Subcutaneous preadipocyte (primary cell): ENCODE results near the gene RPS8. TPM values are rescaled to one million over a fixed set of nuclear protein-coding genes. Genes with fewer than 3 reads are reported as not detected.

Source experiments
- small RNA-seq: library from RNA; depleted of rRNA; stranded (forward); fragments of <200 nt; gene quantifications from one replicate; pipeline ENCODE3, GENCODE V24; 2012
- total RNA-seq: library from RNA; depleted of rRNA; stranded (reverse); fragments of >200 nt; gene quantifications from 2 replicates; pipeline ENCODE4 v1.2.3, GENCODE V29; 2012

The RPS8 gene
- 928 and 1,821 TPM in 2 replicates for total RNA-seq

DNA sequence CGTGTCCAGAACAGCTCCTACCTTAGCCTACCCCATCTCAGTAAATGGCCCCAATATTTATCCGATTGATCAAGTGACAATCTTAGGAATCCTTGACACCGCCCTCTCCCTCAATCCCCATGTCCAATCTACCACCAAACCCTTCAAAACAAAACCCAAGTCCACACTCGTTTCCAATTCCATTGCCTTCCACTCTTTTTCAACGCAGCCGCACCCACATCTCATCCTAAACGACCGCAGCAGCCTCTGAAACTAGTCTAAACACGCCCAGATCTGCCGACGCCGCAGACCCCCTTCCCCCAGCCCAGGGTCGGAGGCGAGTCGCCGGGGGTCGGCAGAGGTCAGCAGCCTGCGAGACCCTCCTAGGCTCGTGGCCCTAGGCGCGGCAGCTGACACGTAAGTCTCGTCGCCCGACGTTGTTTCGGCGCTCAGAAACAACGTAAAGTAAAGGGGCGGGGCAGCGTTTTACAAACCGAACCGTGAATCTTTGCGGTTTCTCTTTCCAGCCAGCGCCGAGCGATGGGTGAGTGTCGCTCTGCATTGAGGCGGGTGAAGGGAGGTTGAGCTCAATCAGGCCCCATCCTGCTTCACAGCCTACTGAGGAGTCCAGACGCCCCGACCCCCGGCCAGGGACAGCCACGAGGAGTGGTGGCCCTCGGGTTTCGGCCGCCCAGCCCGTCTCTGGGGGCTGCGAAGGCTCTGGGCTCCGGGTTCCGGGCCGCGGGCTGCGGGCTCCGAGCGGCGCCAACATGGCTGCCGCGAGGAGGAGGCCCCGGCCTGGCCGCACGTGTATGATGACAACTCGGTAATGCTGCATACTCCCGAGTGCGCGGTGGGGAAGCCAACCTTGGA, at the start of gene RPS8:
TSS of gene RPS8 (plus strand) at position 463 of the 852 bp plus-strand sequence. CDS start at position 520, 57 bp downstream.

DNA sequence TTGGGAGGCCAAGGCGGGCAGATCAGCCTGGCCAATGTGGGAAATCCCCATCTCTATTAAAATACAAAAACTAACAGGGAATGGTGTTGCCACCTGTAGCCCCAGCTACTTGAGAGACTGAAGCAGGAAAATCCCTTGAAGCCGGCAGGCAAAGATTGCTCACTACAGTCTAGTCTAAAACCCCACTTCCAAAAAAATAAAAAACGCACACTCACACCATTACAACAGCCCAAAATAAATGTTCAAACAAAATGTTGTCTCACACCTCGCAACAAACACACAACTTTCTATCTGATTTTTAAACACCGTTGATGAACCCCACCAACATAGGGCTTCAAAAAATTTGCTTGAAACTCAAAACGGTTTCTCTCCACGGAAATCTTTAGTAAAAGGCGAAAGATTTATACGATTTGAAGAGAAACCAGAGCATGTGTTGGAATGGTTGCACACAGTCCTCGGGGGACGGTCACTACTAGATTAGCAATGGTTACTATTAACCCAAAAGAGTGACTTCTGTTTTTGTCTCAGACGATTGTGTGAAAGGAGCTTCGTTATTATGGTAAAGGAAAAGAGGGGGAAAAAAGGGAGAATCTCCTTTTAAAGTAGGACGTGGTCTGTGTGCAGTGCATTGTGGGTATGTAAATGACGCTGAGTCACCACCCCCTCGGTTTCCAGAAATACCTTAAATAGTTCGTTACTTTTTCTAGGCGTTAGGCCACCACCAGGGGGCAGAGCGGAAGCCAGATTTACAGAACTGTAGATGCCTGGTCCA, 44.4 kb upstream of the RPS8 start, which contains the start of gene RNU5D-1:
TSS of gene RNU5D-1 (minus strand) at position 430 of the 772 bp plus-strand sequence.

DNA sequence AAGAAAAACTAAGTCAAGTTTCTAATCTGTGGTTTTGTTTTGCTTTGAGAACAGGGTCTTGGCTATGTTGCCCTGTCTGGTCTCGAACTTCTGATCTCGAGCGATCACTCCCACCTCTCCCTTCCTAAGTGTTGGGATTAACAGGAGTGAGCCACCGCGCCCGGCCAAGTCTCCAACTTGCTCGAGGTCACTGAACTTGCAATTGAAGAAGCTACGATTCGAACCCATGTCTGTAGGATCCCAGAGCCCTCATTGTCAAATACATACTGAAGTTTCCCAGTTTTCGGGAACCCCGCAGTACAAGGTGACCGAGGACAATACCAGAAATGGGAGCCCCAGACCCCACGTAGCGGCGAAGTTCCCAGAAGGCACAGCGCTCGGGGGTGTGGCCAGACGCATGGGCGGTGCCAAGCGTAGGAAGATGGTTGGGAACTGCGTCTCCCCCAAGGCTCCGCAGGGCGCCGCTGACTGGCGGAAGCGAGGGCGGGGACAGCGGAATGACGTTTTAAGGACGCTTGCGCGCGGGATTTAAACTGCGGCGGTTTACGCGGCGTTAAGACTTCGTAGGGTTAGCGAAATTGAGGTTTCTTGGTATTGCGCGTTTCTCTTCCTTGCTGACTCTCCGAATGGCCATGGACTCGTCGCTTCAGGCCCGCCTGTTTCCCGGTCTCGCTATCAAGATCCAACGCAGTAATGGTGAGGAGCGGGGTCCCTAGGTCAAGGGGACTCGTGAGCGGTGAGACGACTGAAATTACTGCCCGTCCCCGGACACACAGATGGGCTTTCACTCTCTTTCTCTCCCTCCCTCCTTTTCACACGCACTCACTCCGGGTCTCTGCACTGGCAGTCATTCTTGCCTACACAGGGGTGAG, 35.8 kb upstream of the RPS8 start, which contains the start of gene KIF2C:
TSS of gene KIF2C (plus strand) at position 531 of the 872 bp plus-strand sequence. CDS start at position 627, 96 bp downstream.

DNA sequence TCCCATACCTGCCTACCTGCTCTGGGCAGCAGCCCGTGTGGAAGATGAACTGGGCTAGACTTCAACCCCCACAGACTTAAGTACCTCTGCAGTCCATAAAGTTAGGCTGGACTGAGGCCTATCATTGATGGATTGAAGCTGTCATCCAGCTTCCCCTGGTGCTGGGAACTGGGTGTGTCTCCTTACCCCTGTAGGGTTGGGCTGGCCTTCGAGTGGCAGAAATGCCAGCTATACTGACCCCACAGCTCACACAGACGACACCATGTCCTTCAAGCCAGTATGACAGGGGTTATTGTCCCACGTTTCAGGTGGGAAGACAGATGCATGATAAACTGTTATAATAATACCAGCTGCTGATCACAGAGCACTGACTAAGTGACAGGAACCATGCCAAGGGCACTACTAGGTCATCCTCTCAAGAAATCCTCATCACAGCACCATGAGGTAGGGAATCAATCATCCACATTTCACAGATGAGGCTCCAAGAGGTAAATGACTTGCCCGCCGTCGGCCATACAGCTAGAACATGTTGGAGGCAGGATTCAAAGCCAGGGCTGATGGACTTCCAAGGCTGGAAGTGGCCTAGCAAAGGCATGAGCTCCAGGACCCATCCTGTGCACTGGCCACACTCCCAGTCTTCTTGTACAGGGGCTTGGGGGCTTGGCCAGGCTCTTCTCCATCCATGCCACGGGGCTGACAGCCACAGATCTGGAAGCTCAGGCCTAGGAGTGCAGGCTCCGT, 12.9 kb downstream of the RPS8 start, which contains the start of gene BEST4:
TSS of gene BEST4 (minus strand) at position 51 of the 741 bp plus-strand sequence. CDS start 465 bp downstream, outside the sequence.

DNA sequence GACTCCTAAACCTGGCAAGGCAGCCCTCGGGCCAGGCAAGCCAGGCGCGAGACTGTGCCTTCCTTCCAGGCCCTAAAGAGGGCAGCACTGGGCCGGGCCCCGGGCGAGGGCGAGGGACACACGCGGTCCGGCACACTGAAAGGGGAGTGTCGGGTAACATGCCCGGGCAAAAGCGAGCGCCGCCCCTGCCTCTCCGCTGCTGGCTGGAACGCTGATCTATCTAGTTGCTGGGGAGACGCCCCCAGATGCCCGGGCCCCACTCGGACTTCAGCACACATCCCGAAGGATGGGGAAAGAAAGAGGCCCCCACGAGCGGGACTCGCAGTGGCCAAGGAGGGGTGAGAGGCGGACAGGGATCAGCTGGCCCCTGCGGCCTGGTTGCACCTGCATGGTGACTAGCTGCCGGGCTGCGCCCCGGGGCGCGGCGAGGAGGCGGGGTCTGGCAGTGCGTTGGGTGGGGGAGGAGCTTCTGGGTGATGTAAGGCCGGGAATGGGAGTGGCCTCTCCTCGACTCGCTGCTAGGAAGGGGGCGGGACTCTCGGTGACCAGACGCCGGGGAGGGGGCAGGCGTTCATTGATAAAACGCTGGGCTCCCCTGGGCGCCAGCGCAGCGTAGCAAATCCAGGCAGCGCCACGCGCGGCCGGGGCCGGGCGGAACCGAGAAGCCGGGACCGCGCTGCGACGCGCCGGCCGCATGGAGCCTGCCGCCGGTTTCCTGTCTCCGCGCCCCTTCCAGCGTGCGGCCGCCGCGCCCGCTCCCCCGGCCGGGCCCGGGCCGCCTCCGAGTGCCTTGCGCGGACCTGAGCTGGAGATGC, 24.6 kb downstream of the RPS8 start, which contains the start of gene PLK3:
TSS of gene PLK3 (plus strand) at position 608 of the 815 bp plus-strand sequence. CDS start at position 695, 87 bp downstream.

DNA sequence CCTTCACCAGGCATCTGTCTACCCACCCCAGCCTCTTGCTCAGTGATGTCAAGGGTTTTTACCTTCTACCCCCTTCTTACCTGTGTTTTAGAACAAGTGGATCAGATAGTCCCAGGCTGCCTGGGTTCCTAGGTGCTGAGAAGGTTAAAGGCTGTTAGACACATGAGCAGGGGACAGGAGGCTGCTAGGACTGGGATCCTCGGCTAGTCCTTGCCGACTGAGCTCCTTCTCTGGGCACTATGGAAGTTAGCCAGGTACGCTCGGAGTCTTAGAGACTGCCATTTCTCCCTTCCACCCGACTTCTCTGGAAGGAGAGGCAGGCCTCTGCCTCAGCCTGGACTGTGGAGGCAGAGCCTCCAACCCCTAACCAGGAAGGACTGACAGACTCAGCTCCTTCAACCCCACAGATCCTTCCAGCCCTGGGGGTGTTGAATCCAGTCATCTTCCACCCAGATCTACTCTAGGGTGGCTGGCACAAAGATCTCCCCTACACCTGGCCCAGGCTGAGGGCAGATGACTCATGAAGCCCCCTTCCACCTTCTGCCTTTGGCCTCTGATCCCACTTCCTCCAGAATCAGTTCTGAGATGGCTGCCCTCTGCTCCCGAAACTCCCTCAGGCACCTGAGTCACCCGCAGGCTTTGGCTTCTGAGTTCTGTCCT, 31.5 kb downstream of the RPS8 start, which contains the start of gene DYNLT4:
TSS of gene DYNLT4 (minus strand) at position 648 of the 660 bp plus-strand sequence. CDS start 683 bp downstream, outside the sequence.

DNA sequence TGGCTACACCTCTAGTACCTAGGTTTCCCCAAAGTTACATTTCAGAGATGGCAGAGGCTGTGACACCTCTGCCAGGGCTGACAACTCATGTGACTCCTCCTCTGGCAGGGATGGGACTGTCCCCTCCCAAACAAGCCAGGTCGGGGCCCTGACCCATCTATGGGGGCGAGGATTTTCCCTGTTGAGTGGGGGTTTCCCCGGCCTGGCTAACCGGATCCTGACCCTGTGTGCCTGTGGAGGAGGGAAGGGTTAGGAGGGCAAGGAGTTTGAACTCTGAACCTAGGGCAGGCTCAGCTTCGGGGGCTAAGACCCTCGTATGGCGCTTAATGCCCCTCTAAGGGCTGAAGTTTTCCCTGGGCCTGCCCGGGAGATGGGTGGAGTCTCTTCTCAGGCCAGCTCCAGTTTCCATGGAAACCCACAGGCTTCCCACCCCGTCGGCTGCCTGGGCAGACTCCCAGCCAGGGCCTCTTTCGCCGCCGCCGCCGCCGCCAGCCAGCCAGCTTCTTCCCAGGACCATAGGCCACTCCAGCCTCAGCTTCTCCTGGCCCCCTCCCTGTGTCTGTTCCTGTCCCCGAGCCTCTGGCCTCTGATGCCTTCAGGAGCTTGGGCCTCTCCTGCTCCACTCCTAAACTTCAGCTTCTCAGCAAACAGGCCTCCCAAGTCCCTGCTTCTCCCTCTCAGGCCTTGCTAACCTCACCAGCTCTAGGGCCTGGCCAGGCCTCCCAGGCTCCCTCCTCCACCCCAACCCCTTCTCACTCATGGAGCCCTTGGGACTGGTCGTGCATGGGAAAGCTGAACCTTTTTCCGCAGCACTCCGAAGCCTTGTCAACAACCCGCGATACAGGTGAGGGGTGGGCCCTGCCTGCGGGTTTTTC, 33.0 kb downstream of the RPS8 start, which contains the start of gene BTBD19:
TSS of gene BTBD19 (plus strand) at position 461 of the 875 bp plus-strand sequence. CDS start at position 759, 298 bp downstream.

Small RNAs within 50 kb of the gene (small RNA-seq; reads per million reads assigned to genes)
- gene RNU5D-1, result 726 reads per million, percentile 99 among the genes with 10 or more reads in this experiment
- gene SNORD38A, result 1,443 reads per million, percentile 100 among the genes with 10 or more reads in this experiment
- gene SNORD38B, result not detected
- 53.0 reads per million, percentile 98 among the genes with 10 or more reads in this experiment for gene SNORD46
- gene SNORD55, result not detected

Other genes with a start within 250 kb of the RPS8 start
- 9.8 and 14.3 TPM in 2 replicates for gene TMEM53, start 101.1 kb upstream of the RPS8 start, total RNA-seq
- gene ARMH1, start 100.8 kb upstream of the RPS8 start, total RNA-seq, result 0.59 and 2.2 TPM in 2 replicates
- gene RNU5D-1, start 44.4 kb upstream of the RPS8 start, total RNA-seq, result not detected in 2 replicates
- gene KIF2C, start 35.7 kb upstream of the RPS8 start, total RNA-seq, result 28.3 and 39.1 TPM in 2 replicates
- not detected in 2 replicates for gene BEST4, start 12.6 kb downstream of the RPS8 start, total RNA-seq
- gene PLK3, start 24.8 kb downstream of the RPS8 start, total RNA-seq, result 23.1 and 41.8 TPM in 2 replicates
- not detected in 2 replicates for gene DYNLT4, start 31.8 kb downstream of the RPS8 start, total RNA-seq
- 3.7 and 7.4 TPM in 2 replicates for gene BTBD19, start 33.0 kb downstream of the RPS8 start, total RNA-seq
- gene PTCH2, start 67.7 kb downstream of the RPS8 start, total RNA-seq, result 0.20 and 0.37 TPM in 2 replicates
- gene EIF2B3, start 211.1 kb downstream of the RPS8 start, total RNA-seq, result 44.4 and 47.0 TPM in 2 replicates
- 21.7 and 27.2 TPM in 2 replicates for gene HECTD3, start 235.8 kb downstream of the RPS8 start, total RNA-seq
- gene UROD, start 236.7 kb downstream of the RPS8 start, total RNA-seq, result 112 and 128 TPM in 2 replicates